ENCODE data around the gene NAA35.

DNA sequence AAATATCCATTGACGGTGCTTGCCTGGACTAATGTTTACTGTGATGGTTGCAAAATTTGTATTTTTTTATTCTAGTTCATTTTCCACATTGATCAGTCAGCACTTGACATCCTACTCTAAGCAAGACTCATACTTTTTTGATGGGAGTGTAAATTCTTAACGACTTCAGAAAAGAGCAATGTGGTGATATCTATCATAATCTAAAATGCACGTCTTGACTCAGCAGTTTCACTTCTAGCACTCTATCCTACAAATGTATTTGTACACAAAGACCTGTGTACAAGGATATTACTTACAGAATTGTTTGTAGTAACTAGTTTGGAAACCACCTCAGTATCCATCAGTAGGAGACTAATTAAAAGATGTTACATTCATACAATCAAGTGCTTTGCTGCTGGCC, 24.0 kb downstream of the NAA35 start:
- TF ChIP-seq, protein P1, sequence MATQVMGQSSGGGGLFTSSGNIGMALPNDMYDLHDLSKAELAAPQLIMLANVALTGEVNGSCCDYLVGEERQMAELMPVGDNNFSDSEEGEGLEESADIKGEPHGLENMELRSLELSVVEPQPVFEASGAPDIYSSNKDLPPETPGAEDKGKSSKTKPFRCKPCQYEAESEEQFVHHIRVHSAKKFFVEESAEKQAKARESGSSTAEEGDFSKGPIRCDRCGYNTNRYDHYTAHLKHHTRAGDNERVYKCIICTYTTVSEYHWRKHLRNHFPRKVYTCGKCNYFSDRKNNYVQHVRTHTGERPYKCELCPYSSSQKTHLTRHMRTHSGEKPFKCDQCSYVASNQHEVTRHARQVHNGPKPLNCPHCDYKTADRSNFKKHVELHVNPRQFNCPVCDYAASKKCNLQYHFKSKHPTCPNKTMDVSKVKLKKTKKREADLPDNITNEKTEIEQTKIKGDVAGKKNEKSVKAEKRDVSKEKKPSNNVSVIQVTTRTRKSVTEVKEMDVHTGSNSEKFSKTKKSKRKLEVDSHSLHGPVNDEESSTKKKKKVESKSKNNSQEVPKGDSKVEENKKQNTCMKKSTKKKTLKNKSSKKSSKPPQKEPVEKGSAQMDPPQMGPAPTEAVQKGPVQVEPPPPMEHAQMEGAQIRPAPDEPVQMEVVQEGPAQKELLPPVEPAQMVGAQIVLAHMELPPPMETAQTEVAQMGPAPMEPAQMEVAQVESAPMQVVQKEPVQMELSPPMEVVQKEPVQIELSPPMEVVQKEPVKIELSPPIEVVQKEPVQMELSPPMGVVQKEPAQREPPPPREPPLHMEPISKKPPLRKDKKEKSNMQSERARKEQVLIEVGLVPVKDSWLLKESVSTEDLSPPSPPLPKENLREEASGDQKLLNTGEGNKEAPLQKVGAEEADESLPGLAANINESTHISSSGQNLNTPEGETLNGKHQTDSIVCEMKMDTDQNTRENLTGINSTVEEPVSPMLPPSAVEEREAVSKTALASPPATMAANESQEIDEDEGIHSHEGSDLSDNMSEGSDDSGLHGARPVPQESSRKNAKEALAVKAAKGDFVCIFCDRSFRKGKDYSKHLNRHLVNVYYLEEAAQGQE (IDR thresholded peaks at IDR 0.05; ENCODE audit: insufficient read depth in 1 of 2, low read depth in 2 of 2, low read length in 1 of 2) = no peak
- TF ChIP-seq, protein P2, sequence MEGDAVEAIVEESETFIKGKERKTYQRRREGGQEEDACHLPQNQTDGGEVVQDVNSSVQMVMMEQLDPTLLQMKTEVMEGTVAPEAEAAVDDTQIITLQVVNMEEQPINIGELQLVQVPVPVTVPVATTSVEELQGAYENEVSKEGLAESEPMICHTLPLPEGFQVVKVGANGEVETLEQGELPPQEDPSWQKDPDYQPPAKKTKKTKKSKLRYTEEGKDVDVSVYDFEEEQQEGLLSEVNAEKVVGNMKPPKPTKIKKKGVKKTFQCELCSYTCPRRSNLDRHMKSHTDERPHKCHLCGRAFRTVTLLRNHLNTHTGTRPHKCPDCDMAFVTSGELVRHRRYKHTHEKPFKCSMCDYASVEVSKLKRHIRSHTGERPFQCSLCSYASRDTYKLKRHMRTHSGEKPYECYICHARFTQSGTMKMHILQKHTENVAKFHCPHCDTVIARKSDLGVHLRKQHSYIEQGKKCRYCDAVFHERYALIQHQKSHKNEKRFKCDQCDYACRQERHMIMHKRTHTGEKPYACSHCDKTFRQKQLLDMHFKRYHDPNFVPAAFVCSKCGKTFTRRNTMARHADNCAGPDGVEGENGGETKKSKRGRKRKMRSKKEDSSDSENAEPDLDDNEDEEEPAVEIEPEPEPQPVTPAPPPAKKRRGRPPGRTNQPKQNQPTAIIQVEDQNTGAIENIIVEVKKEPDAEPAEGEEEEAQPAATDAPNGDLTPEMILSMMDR (IDR thresholded peaks at IDR 0.05) = no peak
- no peak for TF ChIP-seq POLR2AphosphoS5 (IDR thresholded peaks at IDR 0.05; ENCODE audit: low read depth, low read length)

Data from Panc1 (cell line).